GM12891 (cell line): ENCODE data around the gene MT1X.

Source experiments
- POLR2A ChIP-seq: IDR thresholded peaks from 2 replicates; pipeline ENCODE4 v1.6.1; 2011; ENCODE audit warnings: low read depth, low read length, control low read depth
- TAF1 ChIP-seq: IDR thresholded peaks from 2 replicates; pipeline ENCODE4 v1.6.1; 2011; ENCODE audit warnings: low read depth, low read length, control low read depth

DNA sequence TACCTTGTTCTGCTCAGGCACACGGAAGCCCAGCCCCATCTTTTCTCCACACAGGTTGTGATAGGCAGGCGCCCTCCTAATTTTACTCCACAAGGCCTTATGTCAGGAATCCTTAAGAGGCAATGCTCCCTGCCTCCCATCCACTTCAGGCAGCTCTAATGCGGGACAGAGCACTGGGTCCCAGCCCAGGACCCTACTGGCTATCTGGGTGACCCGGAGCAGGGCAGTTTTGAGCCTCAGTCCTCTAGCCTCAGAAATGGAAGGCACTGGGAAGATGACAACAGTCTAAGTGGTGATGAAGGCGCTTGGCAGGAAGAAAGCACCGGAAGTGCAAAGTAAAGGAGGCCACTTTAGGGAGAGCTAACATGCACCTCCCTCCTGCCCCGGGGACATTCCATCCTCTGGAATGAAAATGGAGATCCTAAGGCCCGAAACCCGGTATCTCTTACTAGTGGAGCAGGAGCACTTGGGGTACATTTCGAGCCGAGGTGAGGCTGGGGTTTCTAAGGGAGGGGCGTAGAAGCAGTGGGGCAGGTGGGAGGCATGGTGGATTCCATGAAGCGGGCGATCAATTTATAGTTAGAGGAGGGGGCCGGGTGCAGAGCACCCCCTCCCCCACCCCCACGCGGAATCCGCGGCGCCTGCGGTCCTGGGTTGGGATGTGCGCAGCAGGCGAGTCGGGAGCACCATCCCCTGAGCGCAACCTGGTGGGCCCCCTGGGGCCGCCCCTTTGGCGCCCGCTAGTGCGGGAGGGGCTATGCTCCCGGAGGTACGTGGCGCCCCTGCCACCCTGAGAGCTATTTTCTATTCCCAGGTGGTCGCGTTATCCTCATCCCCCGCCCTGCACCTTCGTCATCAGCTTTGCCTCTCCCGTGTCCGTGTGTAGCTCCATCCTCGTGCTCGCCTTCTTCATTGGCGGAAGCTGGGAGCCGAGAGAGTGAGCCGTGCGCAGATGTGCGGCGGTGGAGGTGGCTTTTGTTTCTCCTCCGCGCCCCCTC is 19.6 kb upstream of the MT1X start:
- TF ChIP-seq TAF1: no peak
- no peak for TF ChIP-seq POLR2A
